NCI-H2196 (cell line): ENCODE results near the gene TAF1B.

ENCODE experiments used
- DNase-seq: peaks from one replicate; lab custom pipeline; 2025; ENCODE audit not compliant: unreplicated experiment; lab: John Stamatoyannopoulos, UW

The TAF1B gene

GRCh38 chr2:9807555-9808305, 35.5 kb upstream of the TAF1B start:
- DNase-seq, result no peak

GRCh38 chr2:9808334-9809063, 34.8 kb upstream of the TAF1B start:
- no peak for DNase-seq

GRCh38 chr2:9809064-9809356, 34.3 kb upstream of the TAF1B start:
- peak; percentile 57 for DNase-seq

- DNase-seq, result no peak
Observed at GRCh38 chr2:9809448-9810088, 33.7 kb upstream of the TAF1B start.

- DNase-seq, result no peak
Observed at GRCh38 chr2:9811216-9811615, 32.1 kb upstream of the TAF1B start.

GRCh38 chr2:9811679-9812511, 31.4 kb upstream of the TAF1B start:
- DNase-seq, result no peak

GRCh38 chr2:9812945-9813311, 30.3 kb upstream of the TAF1B start:
- DNase-seq, result no peak

- peak; percentile 68 for DNase-seq
Observed at GRCh38 chr2:9813312-9814128, 29.8 kb upstream of the TAF1B start.

- DNase-seq, result no peak
Observed at GRCh38 chr2:9814129-9814868, 29.0 kb upstream of the TAF1B start.

- DNase-seq, result no peak
Observed at GRCh38 chr2:9815076-9815475, 28.2 kb upstream of the TAF1B start.

GRCh38 chr2:9815844-9816279, 27.4 kb upstream of the TAF1B start:
- DNase-seq, result no peak

- DNase-seq, result no peak
Observed at GRCh38 chr2:9818097-9818496, 25.2 kb upstream of the TAF1B start.

GRCh38 chr2:9819551-9819950, 23.7 kb upstream of the TAF1B start:
- no peak for DNase-seq

- no peak for DNase-seq
Observed at GRCh38 chr2:9820020-9820973, 23.0 kb upstream of the TAF1B start.

GRCh38 chr2:9821805-9822445, 21.3 kb upstream of the TAF1B start:
- no peak for DNase-seq

GRCh38 chr2:9824441-9824840, 18.8 kb upstream of the TAF1B start:
- no peak for DNase-seq

GRCh38 chr2:9824956-9825720, 18.1 kb upstream of the TAF1B start:
- DNase-seq, result no peak

- no peak for DNase-seq
Observed at GRCh38 chr2:9826208-9826607, 17.1 kb upstream of the TAF1B start.
